GM12864 (cell line): Measurements from ENCODE around the gene SKA1.

Experiments
- DNase-seq: peaks from one replicate; pipeline ENCODE4 v3.0.0-alpha.2; 2011; ENCODE audit warnings: low read depth
- H3K4me3 ChIP-seq: 2 replicates; pipeline ENCODE4 v1.5.1; 2011; ENCODE audit warnings: mild to moderate bottlenecking, low read depth, low read length, control low read depth
- CTCF ChIP-seq: IDR thresholded peaks from 2 replicates; pipeline ENCODE4 v1.5.1; 2011; ENCODE audit warnings: low read depth, mild to moderate bottlenecking, moderate library complexity, low read length, control low read depth, inconsistent platforms; ENCODE audit errors: missing control alignments

Gene SKA1

GRCh38 chr18:50369672-50370071 is 5.2 kb upstream of the SKA1 start:
- no peak for DNase-seq
- no peak overlapping the region for H3K4me3 ChIP-seq
- TF ChIP-seq CTCF, result no peak

DNA sequence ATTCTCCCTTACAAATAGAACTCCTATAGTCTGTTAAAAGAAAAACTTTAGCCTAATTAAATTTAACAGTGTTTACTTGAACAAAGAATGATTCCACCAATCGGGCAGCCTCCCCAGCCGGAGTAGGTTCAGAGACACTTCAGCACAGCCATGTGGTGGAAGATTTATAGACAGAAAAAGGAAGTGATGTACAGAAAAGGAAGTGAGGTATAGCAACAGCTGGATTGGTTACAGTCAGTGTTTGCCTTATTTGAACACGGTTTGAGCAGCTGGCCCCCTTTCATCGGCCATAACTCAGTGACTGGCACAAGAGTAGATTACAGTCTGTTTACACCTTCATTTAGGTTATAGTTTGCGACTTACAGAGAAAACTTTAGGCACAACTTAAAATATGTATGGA is 2.1 kb upstream of the SKA1 start:
- no peak overlapping the region for H3K4me3 ChIP-seq
- DNase-seq, result no peak
- no peak for TF ChIP-seq CTCF

DNA sequence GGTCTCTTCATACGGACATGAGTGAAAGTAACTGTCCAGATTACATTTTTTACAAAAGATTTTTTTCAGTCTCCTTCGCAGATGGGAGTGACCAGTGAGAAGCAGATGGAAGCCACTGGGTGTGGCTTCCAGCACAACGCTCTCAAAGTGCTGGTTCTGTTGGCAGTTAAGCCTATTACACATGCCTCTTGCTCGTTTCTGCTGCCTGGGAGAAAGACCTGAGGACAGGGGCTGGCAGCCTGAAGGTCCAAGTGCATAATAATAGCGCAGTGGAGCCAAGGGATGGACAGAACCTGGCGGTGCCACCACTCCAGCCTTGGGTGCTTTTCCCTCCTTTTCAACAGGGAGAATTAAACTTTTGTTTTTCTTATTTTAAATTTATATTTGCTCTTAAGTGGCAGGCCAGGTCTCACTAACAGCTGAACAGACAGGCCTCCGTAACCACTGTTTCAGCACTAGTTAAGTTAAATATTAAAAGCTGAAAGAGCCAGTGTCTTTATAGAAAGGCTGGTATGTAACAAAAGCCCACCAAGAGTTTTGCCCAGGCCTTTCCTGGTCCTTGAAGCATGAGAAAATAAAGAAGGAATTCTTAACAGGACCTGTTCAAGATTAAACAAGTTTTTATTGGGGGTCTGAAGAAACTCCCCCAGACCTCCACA is 1.2 kb upstream of the SKA1 start:
- H3K4me3 ChIP-seq, result no peak overlapping the region
- no peak for TF ChIP-seq CTCF
- DNase-seq, result no peak

- peak overlapping the region; percentile 40 for H3K4me3 ChIP-seq
- no peak for TF ChIP-seq CTCF
- DNase-seq, result no peak
These were observed 560 bp upstream of the SKA1 start for GRCh38 chr18:50374220-50374752.

- no peak overlapping the region for H3K4me3 ChIP-seq
- DNase-seq, result no peak
- no peak for TF ChIP-seq CTCF
These were observed 2.4 kb downstream of the SKA1 start for GRCh38 chr18:50377061-50377798.

GRCh38 chr18:50388988-50389387 is 14.1 kb downstream of the SKA1 start:
- no peak for TF ChIP-seq CTCF
- H3K4me3 ChIP-seq, result no peak overlapping the region
- DNase-seq, result no peak

DNA sequence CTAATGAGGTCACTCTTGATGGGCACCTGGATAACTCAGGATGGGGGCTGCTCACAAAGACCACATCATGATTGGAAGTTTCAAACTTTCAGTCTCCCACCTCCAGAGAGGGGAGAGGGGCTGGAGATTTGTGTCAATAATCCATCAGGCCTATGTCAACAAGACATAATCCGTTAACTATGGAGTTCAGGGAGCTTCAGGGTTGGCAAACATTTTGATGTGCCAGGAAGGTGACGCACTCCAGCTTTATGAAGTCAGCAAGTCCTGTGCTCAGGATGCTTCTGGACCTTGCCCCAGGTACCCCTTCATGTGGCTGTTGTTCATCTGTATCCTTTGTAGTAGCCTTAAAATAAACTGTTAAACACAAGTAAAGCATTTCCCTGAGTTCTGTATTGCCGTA is 19.0 kb downstream of the SKA1 start:
- H3K4me3 ChIP-seq, result no peak overlapping the region
- no peak for DNase-seq
- TF ChIP-seq CTCF, result no peak
